Measurements from ENCODE around the gene GPSM1.
"Not testable (repeated sequence)": the region's sequence is repeated elsewhere in the genome, so short reads cannot be mapped to it uniquely, and the experiment has no call there.

GPSM1 gene

DNA sequence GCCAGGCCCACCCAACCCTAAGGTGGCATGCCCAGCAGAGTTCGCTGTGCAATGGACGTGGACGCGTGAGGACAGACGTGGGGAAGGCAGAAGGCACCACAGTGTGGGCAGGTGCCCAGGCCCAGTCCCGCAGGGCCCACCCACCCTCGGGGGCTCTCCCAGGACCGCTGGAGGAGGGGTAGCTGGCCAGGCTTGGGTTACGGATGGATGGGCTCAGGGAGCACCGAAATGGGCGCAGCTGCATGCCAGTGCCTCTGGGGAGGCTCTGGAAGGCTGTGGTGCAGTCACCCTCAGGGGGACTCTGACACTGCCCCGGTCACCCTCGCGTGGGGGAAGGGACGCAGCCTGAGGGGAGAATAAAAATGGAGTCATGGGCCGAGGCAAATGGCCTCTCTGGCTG, 9.6 kb upstream of the GPSM1 start:
- Histone ChIP-seq H2AFZ (ENCODE audit: low read depth) (no peak overlapping the region), H3K4me1 (ENCODE audit: low read depth, poor library complexity, severe bottlenecking) (no peaks in the 10 kb centered on the region), H3K27ac (no peak overlapping the region), H3K79me2 (ENCODE audit: insufficient read depth, low read depth) (no peaks in the 10 kb centered on the region), H3K9ac (no peak overlapping the region), H4K20me1 (ENCODE audit: insufficient read depth) (no peaks in the 10 kb centered on the region), H3K4me2 (no peak overlapping the region), H3K27me3 (ENCODE audit: insufficient read depth, low read depth) (peaks cover 96% of the 10 kb centered on the region), H3K36me3 (ENCODE audit: insufficient read depth) (no peaks in the 10 kb centered on the region), H3K4me3 (IDR thresholded peaks at IDR 0.05; ENCODE audit: insufficient read depth, low read depth, low read length) (no peak overlapping the region)
- TF ChIP-seq, protein P1, sequence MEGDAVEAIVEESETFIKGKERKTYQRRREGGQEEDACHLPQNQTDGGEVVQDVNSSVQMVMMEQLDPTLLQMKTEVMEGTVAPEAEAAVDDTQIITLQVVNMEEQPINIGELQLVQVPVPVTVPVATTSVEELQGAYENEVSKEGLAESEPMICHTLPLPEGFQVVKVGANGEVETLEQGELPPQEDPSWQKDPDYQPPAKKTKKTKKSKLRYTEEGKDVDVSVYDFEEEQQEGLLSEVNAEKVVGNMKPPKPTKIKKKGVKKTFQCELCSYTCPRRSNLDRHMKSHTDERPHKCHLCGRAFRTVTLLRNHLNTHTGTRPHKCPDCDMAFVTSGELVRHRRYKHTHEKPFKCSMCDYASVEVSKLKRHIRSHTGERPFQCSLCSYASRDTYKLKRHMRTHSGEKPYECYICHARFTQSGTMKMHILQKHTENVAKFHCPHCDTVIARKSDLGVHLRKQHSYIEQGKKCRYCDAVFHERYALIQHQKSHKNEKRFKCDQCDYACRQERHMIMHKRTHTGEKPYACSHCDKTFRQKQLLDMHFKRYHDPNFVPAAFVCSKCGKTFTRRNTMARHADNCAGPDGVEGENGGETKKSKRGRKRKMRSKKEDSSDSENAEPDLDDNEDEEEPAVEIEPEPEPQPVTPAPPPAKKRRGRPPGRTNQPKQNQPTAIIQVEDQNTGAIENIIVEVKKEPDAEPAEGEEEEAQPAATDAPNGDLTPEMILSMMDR (conservative IDR thresholded peaks at IDR 0.05; ENCODE audit: low read depth, low read length): no peak

DNA sequence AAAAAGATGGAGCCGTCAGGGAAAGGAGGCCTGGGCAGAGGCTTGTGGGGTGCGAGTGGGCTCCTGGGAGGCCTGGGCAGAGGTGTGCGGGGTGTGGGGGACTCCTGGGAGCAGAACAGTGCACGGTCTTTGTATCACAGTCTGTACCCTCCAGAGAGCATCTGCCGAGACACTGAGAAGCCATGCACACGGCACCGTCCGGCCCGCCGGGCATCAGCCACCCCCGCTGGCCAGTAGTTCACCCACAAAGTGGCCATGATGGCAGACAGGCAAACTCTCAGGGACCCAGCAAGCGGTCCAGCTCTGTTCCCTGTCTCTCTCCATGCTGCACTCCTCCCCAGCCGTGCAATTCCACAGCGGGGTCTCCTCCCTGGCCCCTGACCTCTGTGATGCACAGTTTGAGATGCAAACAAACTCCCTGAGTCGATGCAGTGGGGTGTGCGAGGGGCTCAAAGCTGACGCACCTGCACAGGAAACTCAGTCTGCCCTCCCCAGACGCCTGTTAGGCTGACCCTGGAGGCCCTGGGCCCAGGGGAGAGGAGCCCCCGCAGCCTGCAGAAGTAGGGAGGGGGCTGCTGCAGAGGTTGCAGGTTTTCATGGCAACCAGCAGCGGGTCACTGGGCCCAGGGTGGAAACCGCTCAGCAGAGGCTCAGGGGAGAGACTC, 9.1 kb upstream of the GPSM1 start:
- Histone ChIP-seq H2AFZ (ENCODE audit: low read depth) (no peak overlapping the region), H3K4me3 (IDR thresholded peaks at IDR 0.05; ENCODE audit: insufficient read depth, low read depth, low read length) (no peak overlapping the region), H3K27ac (no peak overlapping the region), H3K4me2 (no peak overlapping the region), H3K9ac (no peak overlapping the region), H4K20me1 (ENCODE audit: insufficient read depth) (no peaks in the 10 kb centered on the region), H3K79me2 (ENCODE audit: insufficient read depth, low read depth) (no peaks in the 10 kb centered on the region), H3K36me3 (ENCODE audit: insufficient read depth) (no peaks in the 10 kb centered on the region), H3K27me3 (ENCODE audit: insufficient read depth, low read depth) (peaks cover 97% of the 10 kb centered on the region), H3K4me1 (ENCODE audit: low read depth, poor library complexity, severe bottlenecking) (no peaks in the 10 kb centered on the region)
- TF ChIP-seq, protein P1 (conservative IDR thresholded peaks at IDR 0.05; ENCODE audit: low read depth, low read length): no peak

DNA sequence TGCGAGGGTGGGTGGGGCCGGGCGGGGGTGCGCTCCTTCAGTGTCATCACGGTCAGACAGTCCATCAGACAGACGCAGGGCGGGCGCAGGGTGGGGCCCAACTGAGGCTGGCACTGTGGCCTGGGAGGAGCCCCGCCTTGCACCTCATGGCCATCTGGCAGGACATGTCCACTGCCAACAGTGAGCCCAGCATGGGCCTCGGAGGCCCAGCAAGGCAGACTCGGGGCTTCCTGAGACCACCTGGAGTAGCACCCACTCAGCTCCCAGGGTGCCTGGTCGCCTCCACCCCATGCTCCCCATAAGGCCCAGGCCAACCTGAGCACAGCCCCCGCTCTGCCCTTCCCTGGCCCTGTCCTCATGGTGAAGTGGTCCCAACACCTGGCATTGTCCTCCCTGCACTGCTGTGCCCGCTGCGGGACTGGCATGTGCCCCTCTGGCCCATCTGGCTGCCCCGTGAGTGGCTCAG, 8.5 kb upstream of the GPSM1 start:
- TF ChIP-seq, protein P1 (conservative IDR thresholded peaks at IDR 0.05; ENCODE audit: low read depth, low read length): no peak
- no peak overlapping the region for H3K27ac ChIP-seq
- H2AFZ ChIP-seq (ENCODE audit: low read depth): no peak overlapping the region
- H3K36me3 ChIP-seq (ENCODE audit: insufficient read depth): no peaks in the 10 kb centered on the region
- no peaks in the 10 kb centered on the region for H4K20me1 ChIP-seq (ENCODE audit: insufficient read depth)
- H3K4me2 ChIP-seq: no peak overlapping the region
- no peaks in the 10 kb centered on the region for H3K79me2 ChIP-seq (ENCODE audit: insufficient read depth, low read depth)
- peaks cover 97% of the 10 kb centered on the region for H3K27me3 ChIP-seq (ENCODE audit: insufficient read depth, low read depth)
- no peak overlapping the region for H3K4me3 ChIP-seq (IDR thresholded peaks at IDR 0.05; ENCODE audit: insufficient read depth, low read depth, low read length)
- no peak overlapping the region for H3K9ac ChIP-seq
- no peaks in the 10 kb centered on the region for H3K4me1 ChIP-seq (ENCODE audit: low read depth, poor library complexity, severe bottlenecking)

DNA sequence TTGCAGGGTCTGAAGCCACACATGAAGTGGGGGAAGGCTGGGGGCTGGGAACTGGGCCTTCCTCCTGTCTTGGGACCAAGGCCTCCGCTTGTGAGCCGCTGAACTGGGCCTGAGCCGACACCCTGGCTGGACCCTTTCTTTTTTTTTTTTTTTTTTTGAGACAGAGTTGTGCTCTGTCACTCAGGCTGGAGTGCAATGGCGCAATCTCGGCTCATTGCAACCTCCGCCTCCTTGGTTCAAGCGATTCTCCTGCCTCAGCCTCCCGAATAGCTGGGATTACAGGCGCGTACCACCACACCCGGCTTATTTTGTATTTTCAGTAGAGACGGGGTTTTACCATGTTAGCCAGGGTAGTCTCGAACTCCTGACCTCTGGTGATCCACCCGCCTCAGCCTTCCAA, 8.1 kb upstream of the GPSM1 start:
- H2AFZ ChIP-seq (ENCODE audit: low read depth); H3K4me2 ChIP-seq; H3K4me3 ChIP-seq (IDR thresholded peaks at IDR 0.05; ENCODE audit: insufficient read depth, low read depth, low read length); H3K79me2 ChIP-seq (ENCODE audit: insufficient read depth, low read depth); H3K27ac ChIP-seq; H3K4me1 ChIP-seq (ENCODE audit: low read depth, poor library complexity, severe bottlenecking); H4K20me1 ChIP-seq (ENCODE audit: insufficient read depth); H3K9ac ChIP-seq; H3K36me3 ChIP-seq (ENCODE audit: insufficient read depth): not testable (repeated sequence)
- H3K27me3 ChIP-seq (ENCODE audit: insufficient read depth, low read depth): peaks cover 97% of the 10 kb centered on the region

DNA sequence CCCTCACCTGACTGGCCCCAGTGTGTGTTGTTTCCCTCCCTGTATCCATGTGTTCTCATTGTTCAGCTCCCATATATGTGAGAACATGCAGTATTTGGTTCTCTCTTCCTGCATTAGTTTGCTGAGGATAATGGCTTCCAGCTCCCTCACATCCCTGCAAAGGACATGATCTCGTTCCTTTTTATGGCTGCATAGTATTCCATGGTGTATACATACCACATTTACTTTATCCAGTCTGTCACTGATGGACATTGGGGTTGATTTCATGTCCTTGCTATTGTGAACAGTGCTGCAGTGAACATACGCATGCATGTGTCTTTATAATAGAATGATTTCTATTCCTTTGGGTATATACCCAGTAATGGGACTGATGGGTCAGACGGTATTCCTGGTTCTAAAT, 7.4 kb upstream of the GPSM1 start:
- H3K4me3 ChIP-seq (IDR thresholded peaks at IDR 0.05; ENCODE audit: insufficient read depth, low read depth, low read length); H3K4me1 ChIP-seq (ENCODE audit: low read depth, poor library complexity, severe bottlenecking); H3K9ac ChIP-seq: not testable (repeated sequence)

DNA sequence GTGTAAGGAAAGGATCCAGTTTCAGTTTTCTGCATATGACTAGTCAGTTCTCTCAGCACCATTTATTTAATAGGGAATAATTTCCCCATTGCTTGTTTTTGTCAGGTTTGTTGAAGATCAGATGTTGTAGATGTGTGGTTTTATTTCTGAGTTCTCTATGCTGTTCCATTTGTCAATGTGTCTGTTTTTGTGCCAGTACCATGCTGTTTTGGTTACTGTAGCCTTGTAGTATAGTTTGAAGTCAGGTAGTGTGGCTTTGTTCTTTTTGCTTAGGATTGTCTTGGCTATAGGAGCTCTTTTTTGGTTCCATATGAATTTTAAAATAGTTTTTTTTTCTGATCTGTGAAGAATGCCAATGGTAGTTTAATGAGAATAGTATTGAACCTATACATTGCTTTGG, 6.4 kb upstream of the GPSM1 start:
- not testable (repeated sequence) for H4K20me1 ChIP-seq (ENCODE audit: insufficient read depth); H3K4me3 ChIP-seq (IDR thresholded peaks at IDR 0.05; ENCODE audit: insufficient read depth, low read depth, low read length); H3K36me3 ChIP-seq (ENCODE audit: insufficient read depth); H3K9ac ChIP-seq; H3K27ac ChIP-seq; H3K4me1 ChIP-seq (ENCODE audit: low read depth, poor library complexity, severe bottlenecking); H3K79me2 ChIP-seq (ENCODE audit: insufficient read depth, low read depth); H3K4me2 ChIP-seq; H2AFZ ChIP-seq (ENCODE audit: low read depth)
- peaks cover 96% of the 10 kb centered on the region for H3K27me3 ChIP-seq (ENCODE audit: insufficient read depth, low read depth)

More for the DNA sequence above, 7.4 kb upstream of the GPSM1 start:
- H4K20me1 ChIP-seq (ENCODE audit: insufficient read depth); H3K79me2 ChIP-seq (ENCODE audit: insufficient read depth, low read depth); H2AFZ ChIP-seq (ENCODE audit: low read depth); H3K27ac ChIP-seq; H3K36me3 ChIP-seq (ENCODE audit: insufficient read depth); H3K4me2 ChIP-seq: not testable (repeated sequence)
- peaks cover 97% of the 10 kb centered on the region for H3K27me3 ChIP-seq (ENCODE audit: insufficient read depth, low read depth)

Data from KMS-11 (cell line).